Neural cell (in vitro differentiated cells): ENCODE measurements around the gene ALPI. TPM values are rescaled to one million over a fixed set of nuclear protein-coding genes. Genes with fewer than 3 reads are reported as not detected.

Experiments
- H2AFZ ChIP-seq: fragments of 200-600, 300-800 bp; sonication (generic), shearing (Covaris generic); 2 replicates; pipeline ENCODE4 v1.6.0; 2014; ENCODE audit warnings: low read depth, mild to moderate bottlenecking, antibody characterized with exemption, low read length, moderate library complexity
- H3F3A ChIP-seq: fragments of 200-600 bp; shearing (Covaris generic); 2 replicates; pipeline ENCODE4 v1.6.1; 2016; ENCODE audit warnings: mild to moderate bottlenecking, moderate library complexity, mixed read lengths, antibody characterized with exemption, low read length; ENCODE audit not compliant: insufficient read depth, poor library complexity, severe bottlenecking
- H3K27ac ChIP-seq: fragments of 200-600, 300-800 bp; sonication (generic), shearing (Covaris generic); 2 replicates; pipeline ENCODE4 v1.5.1; 2014; ENCODE audit warnings: mild to moderate bottlenecking, low read length, moderate library complexity
- H3K27me3 ChIP-seq: fragments of 300-800, 200-600 bp; sonication (generic), shearing (Covaris generic); 2 replicates; pipeline ENCODE4 v1.6.0; 2014; ENCODE audit warnings: mild to moderate bottlenecking, low read depth, low read length, moderate library complexity; ENCODE audit not compliant: insufficient read depth
- H3K36me3 ChIP-seq: fragments of 300-800, 200-600 bp; sonication (generic), shearing (Covaris generic); 2 replicates; pipeline ENCODE4 v1.5.1; 2014; ENCODE audit warnings: mild to moderate bottlenecking, antibody characterized with exemption, low read length, moderate library complexity; ENCODE audit not compliant: insufficient read depth
- H3K4me2 ChIP-seq: fragments of 300-800, 200-600 bp; sonication (generic), shearing (Covaris generic); 2 replicates; pipeline ENCODE4 v1.6.0; 2014; ENCODE audit warnings: mild to moderate bottlenecking, low read length
- H3K4me3 ChIP-seq: fragments of 300-800, 200-600 bp; sonication (generic), shearing (Covaris generic); 2 replicates; pipeline ENCODE4 v1.5.1; 2014; ENCODE audit warnings: mild to moderate bottlenecking, low read length, moderate library complexity
- H3K79me2 ChIP-seq: fragments of 200-600 bp; shearing (Covaris generic); replicated peaks from 2 replicates; pipeline ENCODE4 v1.6.0; 2014; ENCODE audit warnings: mild to moderate bottlenecking, low read length, moderate library complexity; ENCODE audit not compliant: insufficient read depth
- H3K9ac ChIP-seq: fragments of 300-800, 200-600 bp; sonication (generic), shearing (Covaris generic); 2 replicates; pipeline ENCODE4 v1.6.1; 2016; ENCODE audit warnings: mild to moderate bottlenecking, low read length, mixed read lengths
- H3K9me2 ChIP-seq: fragments of 200-600 bp; shearing (Covaris generic); 2 replicates; pipeline ENCODE4 v1.6.1; 2016; ENCODE audit warnings: mild to moderate bottlenecking, low read length, mixed read lengths; ENCODE audit not compliant: insufficient read depth
- H3K9me3 ChIP-seq: fragments of 200-600, 300-800 bp; sonication (generic), shearing (Covaris generic); 2 replicates; pipeline ENCODE4 v1.6.1; 2016; ENCODE audit warnings: mild to moderate bottlenecking, mixed run types, low read length, moderate library complexity, mixed read lengths
- H4K20me1 ChIP-seq: fragments of 200-600 bp; shearing (Covaris generic); 2 replicates; pipeline ENCODE4 v1.6.1; 2016; ENCODE audit warnings: mild to moderate bottlenecking, mixed run types; ENCODE audit not compliant: insufficient read depth
- EP300 ChIP-seq: fragments of 450-650 bp; conservative IDR thresholded peaks from 2 replicates; pipeline ENCODE4 v1.6.1; 2014; ENCODE audit warnings: antibody characterized with exemption, mild to moderate bottlenecking, moderate library complexity; ENCODE audit not compliant: poor library complexity, severe bottlenecking
- EZH2 ChIP-seq: fragments of 200-600, 300-800 bp; shearing (Covaris generic), sonication (generic); IDR thresholded peaks from 2 replicates; pipeline ENCODE4 v1.6.1; 2014; ENCODE audit warnings: antibody characterized with exemption, low read length, borderline replicate concordance, mild to moderate bottlenecking; ENCODE audit not compliant: insufficient read depth, poor library complexity, severe bottlenecking
- MXI1 ChIP-seq: fragments of 450-650 bp; conservative IDR thresholded peaks from 2 replicates; pipeline ENCODE4 v1.6.1; 2014; ENCODE audit warnings: antibody characterized with exemption, mild to moderate bottlenecking; ENCODE audit not compliant: poor library complexity, severe bottlenecking
- POLR2AphosphoS5 ChIP-seq: IDR thresholded peaks from 2 replicates; pipeline ENCODE4 v1.6.1; 2012
- RAD21 ChIP-seq: fragments of 450-650 bp; conservative IDR thresholded peaks from 2 replicates; pipeline ENCODE4 v1.6.1; 2014; ENCODE audit warnings: antibody characterized with exemption, mild to moderate bottlenecking, moderate library complexity
- SMC3 ChIP-seq: fragments of 450-650 bp; conservative IDR thresholded peaks from 2 replicates; pipeline ENCODE4 v1.6.1; 2014; ENCODE audit warnings: antibody characterized with exemption, mild to moderate bottlenecking, moderate library complexity; ENCODE audit not compliant: poor library complexity
- TAF1 ChIP-seq: IDR thresholded peaks from 2 replicates; pipeline ENCODE4 v1.6.1; 2012; ENCODE audit warnings: low read depth
- polyA plus RNA-seq: library from polyadenylated mRNA; depleted of rRNA; stranded (reverse); fragments of >200 nt; gene quantifications from 2 replicates; pipeline ENCODE4 v1.2.3, GENCODE V29; 2014
- TF ChIP-seq, protein P1 (sequence below): fragments of 450-650 bp; IDR thresholded peaks from 2 replicates; pipeline ENCODE4 v1.5.1; 2014; ENCODE audit warnings: antibody characterized with exemption, mild to moderate bottlenecking, moderate library complexity; ENCODE audit not compliant: poor library complexity, severe bottlenecking
- TF ChIP-seq, protein P2 (sequence below): IDR thresholded peaks from 2 replicates; pipeline ENCODE4 v1.6.1; 2012; ENCODE audit warnings: borderline replicate concordance

Gene ALPI
- polyA plus RNA-seq, 1 donor from 2014 or later, result not detected

DNA sequence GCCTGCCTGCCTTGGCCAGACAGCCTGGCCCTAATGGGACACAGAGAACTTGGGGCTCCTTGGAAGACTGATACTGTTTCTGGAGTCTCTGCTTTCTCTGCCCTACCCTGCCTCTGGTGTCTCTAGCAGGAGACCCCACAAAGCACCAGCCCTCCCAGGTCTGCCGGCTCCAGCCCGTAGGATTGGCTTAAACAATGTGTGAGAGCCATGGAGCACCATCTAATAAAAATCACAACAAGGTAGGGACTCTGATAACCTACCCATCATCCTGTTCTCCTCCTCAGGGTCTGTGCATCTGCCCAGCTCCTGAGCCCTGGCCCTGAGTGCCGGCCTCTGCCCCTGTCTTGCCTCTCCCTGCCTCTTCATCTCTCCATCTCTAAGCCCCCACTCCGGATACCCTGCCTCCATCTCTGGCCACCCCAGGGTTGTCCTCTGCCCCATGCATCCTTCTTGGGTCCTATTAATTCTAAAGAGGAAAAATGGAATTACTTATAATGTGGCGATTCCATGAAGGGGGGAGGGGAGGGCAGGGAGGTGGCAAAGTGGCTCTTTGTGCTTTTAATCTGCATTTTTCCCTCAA is 32.9 kb downstream of the ALPI start:
- Histone ChIP-seq H2AFZ (no peak overlapping the region), H3K9ac (peak overlapping the region; percentile 56), H3K27me3 (peaks cover 45% of the 10 kb centered on the region), H3K4me3 (peak overlapping the region; percentile 60), H3K27ac (peak overlapping the region; percentile 3), H3K9me2 (no peaks in the 10 kb centered on the region), H4K20me1 (no peaks in the 10 kb centered on the region), H3F3A (no peaks in the 10 kb centered on the region), H3K4me2 (no peak overlapping the region), H3K79me2 (no peaks in the 10 kb centered on the region), H3K9me3 (no peaks in the 10 kb centered on the region), H3K36me3 (no peaks in the 10 kb centered on the region)
- TF ChIP-seq POLR2AphosphoS5 (no peak), EZH2 (no peak), EP300 (no peak), TAF1 (no peak), SMC3 (no peak), MXI1 (no peak), RAD21 (no peak)
- TF ChIP-seq, protein P1, sequence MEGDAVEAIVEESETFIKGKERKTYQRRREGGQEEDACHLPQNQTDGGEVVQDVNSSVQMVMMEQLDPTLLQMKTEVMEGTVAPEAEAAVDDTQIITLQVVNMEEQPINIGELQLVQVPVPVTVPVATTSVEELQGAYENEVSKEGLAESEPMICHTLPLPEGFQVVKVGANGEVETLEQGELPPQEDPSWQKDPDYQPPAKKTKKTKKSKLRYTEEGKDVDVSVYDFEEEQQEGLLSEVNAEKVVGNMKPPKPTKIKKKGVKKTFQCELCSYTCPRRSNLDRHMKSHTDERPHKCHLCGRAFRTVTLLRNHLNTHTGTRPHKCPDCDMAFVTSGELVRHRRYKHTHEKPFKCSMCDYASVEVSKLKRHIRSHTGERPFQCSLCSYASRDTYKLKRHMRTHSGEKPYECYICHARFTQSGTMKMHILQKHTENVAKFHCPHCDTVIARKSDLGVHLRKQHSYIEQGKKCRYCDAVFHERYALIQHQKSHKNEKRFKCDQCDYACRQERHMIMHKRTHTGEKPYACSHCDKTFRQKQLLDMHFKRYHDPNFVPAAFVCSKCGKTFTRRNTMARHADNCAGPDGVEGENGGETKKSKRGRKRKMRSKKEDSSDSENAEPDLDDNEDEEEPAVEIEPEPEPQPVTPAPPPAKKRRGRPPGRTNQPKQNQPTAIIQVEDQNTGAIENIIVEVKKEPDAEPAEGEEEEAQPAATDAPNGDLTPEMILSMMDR, result no peak
- TF ChIP-seq, protein P2, sequence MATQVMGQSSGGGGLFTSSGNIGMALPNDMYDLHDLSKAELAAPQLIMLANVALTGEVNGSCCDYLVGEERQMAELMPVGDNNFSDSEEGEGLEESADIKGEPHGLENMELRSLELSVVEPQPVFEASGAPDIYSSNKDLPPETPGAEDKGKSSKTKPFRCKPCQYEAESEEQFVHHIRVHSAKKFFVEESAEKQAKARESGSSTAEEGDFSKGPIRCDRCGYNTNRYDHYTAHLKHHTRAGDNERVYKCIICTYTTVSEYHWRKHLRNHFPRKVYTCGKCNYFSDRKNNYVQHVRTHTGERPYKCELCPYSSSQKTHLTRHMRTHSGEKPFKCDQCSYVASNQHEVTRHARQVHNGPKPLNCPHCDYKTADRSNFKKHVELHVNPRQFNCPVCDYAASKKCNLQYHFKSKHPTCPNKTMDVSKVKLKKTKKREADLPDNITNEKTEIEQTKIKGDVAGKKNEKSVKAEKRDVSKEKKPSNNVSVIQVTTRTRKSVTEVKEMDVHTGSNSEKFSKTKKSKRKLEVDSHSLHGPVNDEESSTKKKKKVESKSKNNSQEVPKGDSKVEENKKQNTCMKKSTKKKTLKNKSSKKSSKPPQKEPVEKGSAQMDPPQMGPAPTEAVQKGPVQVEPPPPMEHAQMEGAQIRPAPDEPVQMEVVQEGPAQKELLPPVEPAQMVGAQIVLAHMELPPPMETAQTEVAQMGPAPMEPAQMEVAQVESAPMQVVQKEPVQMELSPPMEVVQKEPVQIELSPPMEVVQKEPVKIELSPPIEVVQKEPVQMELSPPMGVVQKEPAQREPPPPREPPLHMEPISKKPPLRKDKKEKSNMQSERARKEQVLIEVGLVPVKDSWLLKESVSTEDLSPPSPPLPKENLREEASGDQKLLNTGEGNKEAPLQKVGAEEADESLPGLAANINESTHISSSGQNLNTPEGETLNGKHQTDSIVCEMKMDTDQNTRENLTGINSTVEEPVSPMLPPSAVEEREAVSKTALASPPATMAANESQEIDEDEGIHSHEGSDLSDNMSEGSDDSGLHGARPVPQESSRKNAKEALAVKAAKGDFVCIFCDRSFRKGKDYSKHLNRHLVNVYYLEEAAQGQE, result no peak

DNA sequence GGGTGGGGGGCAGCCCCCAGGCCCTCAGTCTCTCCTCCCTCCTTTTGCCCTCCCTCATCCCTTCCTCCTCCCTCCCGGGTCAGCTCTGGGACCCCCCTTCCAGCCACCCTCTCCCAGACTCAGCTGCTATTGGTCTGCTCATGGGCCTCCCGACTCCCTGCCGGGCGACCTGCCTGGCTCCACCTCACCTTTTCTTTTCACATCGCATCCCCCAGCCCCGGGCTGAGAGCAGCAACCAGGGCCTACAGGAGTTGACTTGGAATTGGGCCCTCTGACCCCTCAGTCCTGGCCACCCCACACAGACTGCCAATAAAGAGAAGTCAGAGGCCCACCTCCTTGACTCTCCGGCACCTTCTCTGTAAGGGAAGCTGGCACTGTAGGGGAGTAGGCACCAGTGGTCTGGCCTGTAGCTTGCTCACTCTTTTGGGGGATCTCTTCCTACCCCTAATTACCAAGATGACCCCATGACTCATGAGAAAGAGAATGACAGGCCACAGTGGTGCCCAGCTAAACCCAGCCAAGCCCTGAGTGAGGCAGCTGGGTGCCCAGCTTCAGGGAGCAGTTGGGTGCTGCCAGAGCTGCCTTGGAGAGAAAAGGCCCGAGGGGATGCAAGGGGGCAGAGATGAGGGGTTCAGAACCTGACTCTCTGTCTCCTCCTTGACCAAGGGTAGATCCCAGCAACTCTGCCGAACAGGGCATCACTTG is 33.7 kb downstream of the ALPI start:
- no peaks in the 10 kb centered on the region for H3K79me2 ChIP-seq
- no peak overlapping the region for H3K9ac ChIP-seq
- H3K36me3 ChIP-seq, result no peaks in the 10 kb centered on the region
- no peaks in the 10 kb centered on the region for H3F3A ChIP-seq
- peaks cover 39% of the 10 kb centered on the region for H3K27me3 ChIP-seq
- H4K20me1 ChIP-seq, result no peaks in the 10 kb centered on the region
- H3K27ac ChIP-seq, result peak overlapping the region; percentile 3
- H3K4me2 ChIP-seq, result no peak overlapping the region
- TF ChIP-seq EZH2 (no peak), RAD21 (no peak), SMC3 (no peak)
- H2AFZ ChIP-seq, result no peak overlapping the region
- H3K9me3 ChIP-seq, result no peaks in the 10 kb centered on the region
- no peaks in the 10 kb centered on the region for H3K9me2 ChIP-seq
- H3K4me3 ChIP-seq, result no peak overlapping the region
